Measurements from ENCODE around the gene USP32. TPM values are rescaled to one million over a fixed set of nuclear protein-coding genes. Genes with fewer than 3 reads are reported as not detected.
A peak's percentile ranks its signal among the peaks of the same experiment; 100 is the strongest.

The USP32 gene
- total and polyA plus RNA-seq, 7 donors: 19.5 to 64.9 (median 38.6) TPM

DNA sequence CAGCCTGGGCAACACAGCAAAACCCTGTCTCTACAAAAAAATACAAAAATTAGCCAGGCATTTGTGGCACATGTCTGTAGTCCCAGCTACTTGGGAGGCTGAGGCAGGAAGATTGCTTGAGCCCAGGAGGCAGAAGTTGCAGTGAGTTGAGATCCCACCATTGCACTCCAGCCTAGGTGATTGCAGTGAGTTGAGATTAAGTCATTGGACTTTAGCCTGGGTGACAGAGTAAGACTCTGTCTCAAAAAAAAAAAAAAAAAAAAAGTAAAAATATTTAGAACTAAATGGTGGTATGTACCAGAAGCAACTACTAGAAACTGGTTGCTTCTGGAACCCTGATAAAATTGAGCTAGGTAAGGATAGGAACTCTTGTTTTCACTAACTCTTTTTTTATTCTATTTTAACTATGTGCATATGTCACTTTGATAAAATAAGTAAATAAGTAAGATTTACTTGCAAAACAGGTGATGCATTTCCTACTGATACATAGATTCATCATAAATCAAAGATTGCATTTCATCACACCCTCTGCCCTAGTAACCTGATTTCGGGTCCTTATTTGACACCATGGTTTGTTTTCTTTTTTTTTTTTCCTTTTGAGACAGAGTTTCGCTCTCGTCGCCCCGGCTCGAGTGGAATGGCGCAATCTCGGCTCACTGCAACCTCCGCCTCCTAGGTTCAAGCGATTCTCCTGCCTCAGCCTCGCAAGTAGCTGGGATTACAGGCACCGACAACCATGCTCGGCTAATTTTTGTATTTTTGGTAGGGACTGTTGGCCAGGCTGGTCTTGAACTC is 66.0 kb downstream of the USP32 start:
- Histone ChIP-seq H3K27ac (no peak overlapping the region), H3K36me3 (ENCODE audit: insufficient read depth in 1 of 2, low read depth in 1 of 2) (no peaks in the 10 kb centered on the region), H3K4me3 (no peak overlapping the region), H3K27me3 (ENCODE audit: insufficient read depth in 3 of 3, low read length in 2 of 3) (no peaks in the 10 kb centered on the region), H3K9me3 (no peaks in the 10 kb centered on the region), H3K4me1 (peaks cover 21% of the 10 kb centered on the region)
- WGBS, 3 donors: 74 to 84% (median 77%) methylated on average over 13 of the region's 13 CpGs
- intact Hi-C loops (cut with DNase I): no loop called here
- no peak for TF ChIP-seq CTCF (IDR thresholded peaks at IDR 0.05)
- DNase-seq: no peak
- peak in 1 of 4 donors; percentile 58 for ATAC-seq

GRCh38 chr17:60323754-60324153 is 68.2 kb downstream of the USP32 start:
- no peaks in the 10 kb centered on the region for H3K27me3 ChIP-seq (ENCODE audit: insufficient read depth in 3 of 3, low read length in 2 of 3)
- ATAC-seq: no peak
- DNase-seq: no peak
- H3K4me1 ChIP-seq: peaks cover 28% of the 10 kb centered on the region
- H3K27ac ChIP-seq: no peak overlapping the region
- H3K36me3 ChIP-seq (ENCODE audit: insufficient read depth in 1 of 2, low read depth in 1 of 2): no peaks in the 10 kb centered on the region
- intact Hi-C loops (cut with DNase I): no loop called here
- no peaks in the 10 kb centered on the region for H3K9me3 ChIP-seq
- TF ChIP-seq CTCF (IDR thresholded peaks at IDR 0.05): no peak
- H3K4me3 ChIP-seq: no peak overlapping the region
- WGBS, 3 donors: 97 to 98% (median 97%) methylated on average over 1 of the region's 1 CpG

GRCh38 chr17:60322056-60322387 is 69.9 kb downstream of the USP32 start:
- H3K36me3 ChIP-seq (ENCODE audit: insufficient read depth in 1 of 2, low read depth in 1 of 2): no peaks in the 10 kb centered on the region
- no peak overlapping the region for H3K27ac ChIP-seq
- DNase-seq (no peak), ATAC-seq (no peak)
- H3K4me3 ChIP-seq: no peak overlapping the region
- no peaks in the 10 kb centered on the region for H3K27me3 ChIP-seq (ENCODE audit: insufficient read depth in 3 of 3, low read length in 2 of 3)
- 62 to 76% (median 70%) methylated on average over 2 of the region's 2 CpGs for WGBS, 3 donors
- no peaks in the 10 kb centered on the region for H3K9me3 ChIP-seq
- peaks cover 28% of the 10 kb centered on the region for H3K4me1 ChIP-seq
- intact Hi-C loops (cut with DNase I): no loop called here
- TF ChIP-seq CTCF (IDR thresholded peaks at IDR 0.05): no peak

DNA sequence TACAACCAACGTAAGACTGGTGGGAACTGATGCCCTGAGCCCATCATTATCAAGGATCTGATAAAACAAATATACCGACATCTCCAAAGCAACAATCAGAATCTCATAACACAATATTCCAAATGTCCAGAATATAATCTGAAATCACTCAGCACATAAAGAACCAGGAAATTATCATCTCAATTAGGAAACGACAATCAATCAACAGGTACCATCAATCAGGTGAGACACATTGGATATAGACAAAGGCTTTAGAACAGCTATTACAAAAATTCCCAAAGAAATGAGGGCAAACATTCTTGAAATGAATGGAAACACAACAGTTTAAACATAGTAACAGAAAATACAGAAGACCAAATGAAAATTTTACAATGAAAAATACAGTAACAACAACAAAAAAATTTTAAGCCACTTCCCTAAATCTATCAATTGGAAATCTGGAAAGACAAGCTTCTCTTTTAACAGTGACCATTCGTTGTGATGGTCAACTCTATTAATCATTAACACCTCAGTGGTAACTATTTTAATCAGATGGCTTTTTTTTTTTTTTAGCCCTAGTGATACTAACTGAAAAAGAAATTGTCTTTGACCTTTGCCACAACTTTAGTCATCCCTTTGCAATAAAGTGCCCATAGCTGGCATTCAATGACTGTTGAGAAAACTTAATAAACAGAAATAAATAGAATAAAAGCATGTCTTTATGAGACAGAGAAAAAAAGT is 70.4 kb downstream of the USP32 start:
- ATAC-seq (no peak), DNase-seq (no peak)
- peaks cover 26% of the 10 kb centered on the region for H3K4me1 ChIP-seq
- WGBS, 3 donors: 90 to 91% (median 90%) methylated on average over 4 of the region's 4 CpGs
- no peaks in the 10 kb centered on the region for H3K36me3 ChIP-seq (ENCODE audit: insufficient read depth in 1 of 2, low read depth in 1 of 2)
- intact Hi-C loops (cut with DNase I): no loop called here
- no peaks in the 10 kb centered on the region for H3K27me3 ChIP-seq (ENCODE audit: insufficient read depth in 3 of 3, low read length in 2 of 3)
- TF ChIP-seq CTCF (IDR thresholded peaks at IDR 0.05): no peak
- no peak overlapping the region for H3K4me3 ChIP-seq
- no peak overlapping the region for H3K27ac ChIP-seq
- H3K9me3 ChIP-seq: no peaks in the 10 kb centered on the region
